GM21825 (cell line): ENCODE results near the gene GOLGA6D.
"Not testable (repeated sequence)": the region's sequence is repeated elsewhere in the genome, so short reads cannot be mapped to it uniquely, and the experiment has no call there.

ENCODE experiments used
- ATAC-seq: cut with Tn5 transposase; IDR thresholded peaks from one replicate; pipeline ENCODE4 v1.9.1; 2021; ENCODE audit warnings: mild to moderate bottlenecking, moderate library complexity; ENCODE audit not compliant: unreplicated experiment

Gene GOLGA6D

GRCh38 chr15:75328493-75329314 lies 46.1 kb downstream of the GOLGA6D start:
- ATAC-seq, result no peak

- ATAC-seq, result no peak
These were observed 46.9 kb downstream of the GOLGA6D start for GRCh38 chr15:75329571-75329970.

- not testable (repeated sequence) for ATAC-seq
These were observed 49.5 kb downstream of the GOLGA6D start for GRCh38 chr15:75332093-75332492.

- not testable (repeated sequence) for ATAC-seq
These were observed 51.2 kb downstream of the GOLGA6D start for GRCh38 chr15:75333654-75334419.

- no peak for ATAC-seq
These were observed 52.7 kb downstream of the GOLGA6D start for GRCh38 chr15:75335313-75335704.

GRCh38 chr15:75335705-75336355 lies 53.2 kb downstream of the GOLGA6D start, which contains the start of gene COMMD4:
Gene COMMD4, plus strand, starts transcription at chr15:75336063. Its CDS starts 27 bp downstream, at chr15:75336090.
- peak; percentile 58 for ATAC-seq

GRCh38 chr15:75338661-75339240 lies 56.1 kb downstream of the GOLGA6D start:
- ATAC-seq, result no peak

GRCh38 chr15:75339531-75340240 lies 57.1 kb downstream of the GOLGA6D start:
- ATAC-seq, result no peak

- no peak for ATAC-seq
These were observed 59.6 kb downstream of the GOLGA6D start for GRCh38 chr15:75342221-75342620.

GRCh38 chr15:75343953-75344352 lies 61.3 kb downstream of the GOLGA6D start:
- ATAC-seq, result not testable (repeated sequence)
